GM23338 (cell line): Measurements from ENCODE around the gene FGF19. TPM values are rescaled to one million over a fixed set of nuclear protein-coding genes. Genes with fewer than 3 reads are reported as not detected.

Experiments used
- ATAC-seq: fragments of 200-7000 bp; cut with Tn5 transposase; 3 replicates; pipeline ENCODE4 v1.9.1; 2020
- DNase-seq: peaks from one replicate; pipeline ENCODE4 v3.0.0-alpha.2; 2015; ENCODE audit warnings: low spot score
- H2AFZ ChIP-seq: fragments of 200-600 bp; sonication (generic); 2 replicates; pipeline ENCODE4 v1.8.0; 2016; ENCODE audit warnings: antibody characterized with exemption, mild to moderate bottlenecking, moderate library complexity
- H3F3A ChIP-seq: fragments of 200-600 bp; sonication (generic); replicated peaks from 2 replicates; pipeline ENCODE4 v1.8.0; 2017; ENCODE audit warnings: antibody characterized with exemption, mixed run types, low read depth
- H3K27ac ChIP-seq: fragments of 200-600 bp; sonication (generic); 2 replicates; pipeline ENCODE4 v1.6.1; 2016; ENCODE audit warnings: low read depth
- H3K27me3 ChIP-seq: fragments of 200-600 bp; sonication (generic); 2 replicates; pipeline ENCODE4 v1.8.0; 2016; ENCODE audit warnings: mild to moderate bottlenecking, mixed run types, moderate library complexity; ENCODE audit not compliant: insufficient read depth
- H3K36me3 ChIP-seq: fragments of 200-600 bp; sonication (generic); 2 replicates; pipeline ENCODE4 v1.8.0; 2016; ENCODE audit warnings: mild to moderate bottlenecking; ENCODE audit not compliant: insufficient read depth
- H3K4me1 ChIP-seq: fragments of 200-600 bp; sonication (generic); 2 replicates; pipeline ENCODE4 v1.8.0; 2016; ENCODE audit warnings: mild to moderate bottlenecking, moderate library complexity; ENCODE audit not compliant: insufficient read depth
- H3K4me2 ChIP-seq: fragments of 200-600 bp; sonication (generic); 2 replicates; pipeline ENCODE4 v1.7.1; 2017; ENCODE audit warnings: mixed run types
- H3K4me3 ChIP-seq: fragments of 200-600 bp; sonication (generic); 2 replicates; pipeline ENCODE4 v1.6.1; 2016; ENCODE audit warnings: mixed run types
- H3K79me2 ChIP-seq: fragments of 200-600 bp; sonication (generic); replicated peaks from 2 replicates; pipeline ENCODE4 v1.8.0; 2017; ENCODE audit warnings: mild to moderate bottlenecking; ENCODE audit not compliant: insufficient read depth
- H3K9me2 ChIP-seq: fragments of 200-600 bp; sonication (generic); 2 replicates; pipeline ENCODE4 v1.8.0; 2017; ENCODE audit not compliant: insufficient read depth
- H4K20me1 ChIP-seq: fragments of 200-600 bp; sonication (generic); replicated peaks from 2 replicates; pipeline ENCODE4 v1.8.0; 2017; ENCODE audit warnings: mild to moderate bottlenecking; ENCODE audit not compliant: insufficient read depth
- H3K27ac Mint-ChIP-seq: 2 replicates; pipeline ENCODE4 v1.8.0; 2020; ENCODE audit warnings: inconsistent platforms, mild to moderate bottlenecking, moderate library complexity, mixed read lengths
- H3K27me3 Mint-ChIP-seq: 3 replicates; pipeline ENCODE4 v1.8.0; 2022; ENCODE audit warnings: low read depth, mild to moderate bottlenecking, moderate library complexity, mixed read lengths, inconsistent platforms; ENCODE audit not compliant: insufficient read depth, poor library complexity
- H3K36me3 Mint-ChIP-seq: 3 replicates; pipeline ENCODE4 v1.8.0; 2021; ENCODE audit warnings: low read depth, mild to moderate bottlenecking, inconsistent platforms, moderate library complexity, mixed read lengths
- H3K4me1 Mint-ChIP-seq: 3 replicates; pipeline ENCODE4 v1.8.0; 2020; ENCODE audit warnings: mild to moderate bottlenecking, inconsistent platforms, mixed read lengths
- H3K4me3 Mint-ChIP-seq: 3 replicates; pipeline ENCODE4 v1.8.0; 2021; ENCODE audit warnings: moderate library complexity, mild to moderate bottlenecking, inconsistent platforms, mixed read lengths
- H3K9me3 Mint-ChIP-seq: 3 replicates; pipeline ENCODE4 v1.8.0; 2020; ENCODE audit warnings: moderate library complexity, mild to moderate bottlenecking, inconsistent platforms, mixed read lengths
- EZH2 ChIP-seq: fragments of 200-600 bp; sonication (generic); IDR thresholded peaks from one replicate; pipeline ENCODE4 v1.8.0; 2017; ENCODE audit warnings: antibody characterized with exemption, mild to moderate bottlenecking, low read depth; ENCODE audit not compliant: unreplicated experiment
- EZH2phosphoT487 ChIP-seq: fragments of 200-600 bp; sonication (generic); IDR thresholded peaks from one replicate; pipeline ENCODE4 v1.8.1; 2018; ENCODE audit warnings: antibody characterized with exemption; ENCODE audit not compliant: unreplicated experiment
- JUNB ChIP-seq: IDR thresholded peaks from one replicate; pipeline ENCODE4 v1.6.1; 2016; ENCODE audit warnings: antibody characterized with exemption; ENCODE audit not compliant: unreplicated experiment
- NANOG ChIP-seq: IDR thresholded peaks from 2 replicates; pipeline ENCODE4 v1.6.1; 2016; ENCODE audit warnings: antibody characterized with exemption, borderline replicate concordance
- ZNF114 ChIP-seq: fragments of 250-450 bp; sonication (Bioruptor Pico); IDR thresholded peaks from 2 replicates; pipeline ENCODE4 v1.5.0; 2020; ENCODE audit warnings: mild to moderate bottlenecking, moderate library complexity
- ZNF331 ChIP-seq: fragments of 250-450 bp; sonication (Bioruptor Pico); IDR thresholded peaks from 2 replicates; pipeline ENCODE4 v1.5.0; 2020; ENCODE audit warnings: low read depth, mild to moderate bottlenecking, moderate library complexity
- polyA plus RNA-seq: library from polyadenylated mRNA; unstranded; fragments of >200 nt; fragmentation: Nextera tagmentation; extraction: Ambion mirVana; gene quantifications from 2 replicates; pipeline ENCODE4 v1.2.1, GENCODE V29; 2016
- total RNA-seq: library from RNA; depleted of rRNA; stranded (reverse); fragments of >200 nt; shearing (Covaris generic); gene quantifications from 2 replicates; pipeline ENCODE4 v1.2.3, GENCODE V29; 2014
- TF ChIP-seq, protein P1 (sequence below): fragments of 250-450 bp; sonication (Bioruptor Pico); IDR thresholded peaks from 2 replicates; pipeline ENCODE4 v1.5.0; 2020; ENCODE audit warnings: mild to moderate bottlenecking, moderate library complexity
- TF ChIP-seq, protein P2 (sequence below): IDR thresholded peaks from 2 replicates; pipeline ENCODE4 v1.6.1; 2016; ENCODE audit warnings: antibody characterized with exemption

Gene FGF19
- total and polyA plus RNA-seq, 2 experiments from 2014 or later: 21.7 to 36.1 TPM

DNA sequence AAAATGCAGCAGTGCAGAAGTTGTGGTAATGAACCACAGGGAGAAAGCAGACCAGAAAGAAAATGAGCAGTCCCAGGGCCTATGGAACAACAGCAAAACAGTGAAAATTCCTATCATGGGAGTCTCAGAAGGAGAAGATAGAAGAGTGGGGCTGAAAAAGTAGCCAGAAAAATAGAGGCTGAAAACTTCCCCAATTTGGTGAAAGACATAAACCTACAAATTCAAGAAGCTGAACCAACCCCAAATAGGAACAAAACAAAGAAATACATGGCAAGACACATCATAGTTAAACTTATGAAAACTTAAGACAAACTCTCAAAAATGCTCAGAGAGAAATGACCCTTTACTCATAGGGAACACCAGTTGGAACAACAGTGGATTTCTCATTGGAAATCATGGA is 11.4 kb downstream of the FGF19 start (continued):
- TF ChIP-seq, protein P1, sequence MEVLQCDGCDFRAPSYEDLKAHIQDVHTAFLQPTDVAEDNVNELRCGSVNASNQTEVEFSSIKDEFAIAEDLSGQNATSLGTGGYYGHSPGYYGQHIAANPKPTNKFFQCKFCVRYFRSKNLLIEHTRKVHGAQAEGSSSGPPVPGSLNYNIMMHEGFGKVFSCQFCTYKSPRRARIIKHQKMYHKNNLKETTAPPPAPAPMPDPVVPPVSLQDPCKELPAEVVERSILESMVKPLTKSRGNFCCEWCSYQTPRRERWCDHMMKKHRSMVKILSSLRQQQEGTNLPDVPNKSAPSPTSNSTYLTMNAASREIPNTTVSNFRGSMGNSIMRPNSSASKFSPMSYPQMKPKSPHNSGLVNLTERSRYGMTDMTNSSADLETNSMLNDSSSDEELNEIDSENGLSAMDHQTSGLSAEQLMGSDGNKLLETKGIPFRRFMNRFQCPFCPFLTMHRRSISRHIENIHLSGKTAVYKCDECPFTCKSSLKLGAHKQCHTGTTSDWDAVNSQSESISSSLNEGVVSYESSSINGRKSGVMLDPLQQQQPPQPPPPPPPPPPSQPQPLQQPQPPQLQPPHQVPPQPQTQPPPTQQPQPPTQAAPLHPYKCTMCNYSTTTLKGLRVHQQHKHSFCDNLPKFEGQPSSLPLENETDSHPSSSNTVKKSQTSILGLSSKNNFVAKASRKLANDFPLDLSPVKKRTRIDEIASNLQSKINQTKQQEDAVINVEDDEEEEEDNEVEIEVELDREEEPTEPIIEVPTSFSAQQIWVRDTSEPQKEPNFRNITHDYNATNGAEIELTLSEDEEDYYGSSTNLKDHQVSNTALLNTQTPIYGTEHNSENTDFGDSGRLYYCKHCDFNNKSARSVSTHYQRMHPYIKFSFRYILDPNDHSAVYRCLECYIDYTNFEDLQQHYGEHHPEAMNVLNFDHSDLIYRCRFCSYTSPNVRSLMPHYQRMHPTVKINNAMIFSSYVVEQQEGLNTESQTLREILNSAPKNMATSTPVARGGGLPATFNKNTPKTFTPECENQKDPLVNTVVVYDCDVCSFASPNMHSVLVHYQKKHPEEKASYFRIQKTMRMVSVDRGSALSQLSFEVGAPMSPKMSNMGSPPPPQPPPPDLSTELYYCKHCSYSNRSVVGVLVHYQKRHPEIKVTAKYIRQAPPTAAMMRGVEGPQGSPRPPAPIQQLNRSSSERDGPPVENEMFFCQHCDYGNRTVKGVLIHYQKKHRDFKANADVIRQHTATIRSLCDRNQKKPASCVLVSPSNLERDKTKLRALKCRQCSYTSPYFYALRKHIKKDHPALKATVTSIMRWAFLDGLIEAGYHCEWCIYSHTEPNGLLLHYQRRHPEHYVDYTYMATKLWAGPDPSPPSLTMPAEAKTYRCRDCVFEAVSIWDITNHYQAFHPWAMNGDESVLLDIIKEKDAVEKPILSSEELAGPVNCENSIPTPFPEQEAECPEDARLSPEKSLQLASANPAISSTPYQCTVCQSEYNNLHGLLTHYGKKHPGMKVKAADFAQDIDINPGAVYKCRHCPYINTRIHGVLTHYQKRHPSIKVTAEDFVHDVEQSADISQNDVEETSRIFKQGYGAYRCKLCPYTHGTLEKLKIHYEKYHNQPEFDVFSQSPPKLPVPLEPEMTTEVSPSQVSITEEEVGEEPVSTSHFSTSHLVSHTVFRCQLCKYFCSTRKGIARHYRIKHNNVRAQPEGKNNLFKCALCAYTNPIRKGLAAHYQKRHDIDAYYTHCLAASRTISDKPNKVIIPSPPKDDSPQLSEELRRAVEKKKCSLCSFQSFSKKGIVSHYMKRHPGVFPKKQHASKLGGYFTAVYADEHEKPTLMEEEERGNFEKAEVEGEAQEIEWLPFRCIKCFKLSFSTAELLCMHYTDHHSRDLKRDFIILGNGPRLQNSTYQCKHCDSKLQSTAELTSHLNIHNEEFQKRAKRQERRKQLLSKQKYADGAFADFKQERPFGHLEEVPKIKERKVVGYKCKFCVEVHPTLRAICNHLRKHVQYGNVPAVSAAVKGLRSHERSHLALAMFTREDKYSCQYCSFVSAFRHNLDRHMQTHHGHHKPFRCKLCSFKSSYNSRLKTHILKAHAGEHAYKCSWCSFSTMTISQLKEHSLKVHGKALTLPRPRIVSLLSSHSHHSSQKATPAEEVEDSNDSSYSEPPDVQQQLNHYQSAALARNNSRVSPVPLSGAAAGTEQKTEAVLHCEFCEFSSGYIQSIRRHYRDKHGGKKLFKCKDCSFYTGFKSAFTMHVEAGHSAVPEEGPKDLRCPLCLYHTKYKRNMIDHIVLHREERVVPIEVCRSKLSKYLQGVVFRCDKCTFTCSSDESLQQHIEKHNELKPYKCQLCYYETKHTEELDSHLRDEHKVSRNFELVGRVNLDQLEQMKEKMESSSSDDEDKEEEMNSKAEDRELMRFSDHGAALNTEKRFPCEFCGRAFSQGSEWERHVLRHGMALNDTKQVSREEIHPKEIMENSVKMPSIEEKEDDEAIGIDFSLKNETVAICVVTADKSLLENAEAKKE (CRISPR knock-in tag): no peak
- TF ChIP-seq JUNB (no peak), EZH2phosphoT487 (no peak), ZNF331 (CRISPR knock-in tag) (no peak), EZH2 (no peak), NANOG (no peak), ZNF114 (CRISPR knock-in tag) (no peak)
- TF ChIP-seq, protein P2, sequence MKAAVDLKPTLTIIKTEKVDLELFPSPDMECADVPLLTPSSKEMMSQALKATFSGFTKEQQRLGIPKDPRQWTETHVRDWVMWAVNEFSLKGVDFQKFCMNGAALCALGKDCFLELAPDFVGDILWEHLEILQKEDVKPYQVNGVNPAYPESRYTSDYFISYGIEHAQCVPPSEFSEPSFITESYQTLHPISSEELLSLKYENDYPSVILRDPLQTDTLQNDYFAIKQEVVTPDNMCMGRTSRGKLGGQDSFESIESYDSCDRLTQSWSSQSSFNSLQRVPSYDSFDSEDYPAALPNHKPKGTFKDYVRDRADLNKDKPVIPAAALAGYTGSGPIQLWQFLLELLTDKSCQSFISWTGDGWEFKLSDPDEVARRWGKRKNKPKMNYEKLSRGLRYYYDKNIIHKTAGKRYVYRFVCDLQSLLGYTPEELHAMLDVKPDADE: no peak

DNA sequence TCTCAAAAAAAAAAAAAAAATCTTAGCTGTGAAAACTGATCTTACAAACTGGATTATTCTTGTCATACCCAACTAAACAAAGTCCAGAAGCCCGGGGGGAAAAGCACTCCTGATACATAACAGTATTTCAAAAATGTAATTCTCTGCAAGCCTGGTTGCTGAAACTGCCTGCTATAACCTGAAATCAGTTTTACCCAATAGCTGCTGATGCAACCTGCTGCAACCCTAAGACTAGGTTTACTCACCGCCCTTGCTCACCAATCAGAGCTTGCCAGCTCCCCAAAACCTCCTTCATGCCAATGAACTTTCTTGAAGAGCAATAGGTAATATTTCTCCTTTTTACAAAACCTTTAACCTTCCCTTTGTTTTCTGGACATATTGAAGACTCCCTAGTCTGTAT is 12.4 kb downstream of the FGF19 start:
- no peak overlapping the region for H3K4me3 Mint-ChIP-seq
- H3K27me3 Mint-ChIP-seq: peaks cover 5% of the 10 kb centered on the region
- H3K27ac Mint-ChIP-seq: no peak overlapping the region
- Histone ChIP-seq H3K4me2 (no peak overlapping the region), H3K27me3 (no peaks in the 10 kb centered on the region), H3K4me1 (0 out of 2 replicates have a peak, but pooled peaks cover 5% of the 10 kb centered on the region), H3F3A (no peaks in the 10 kb centered on the region), H3K27ac (no peak overlapping the region), H2AFZ (no peak overlapping the region), H3K9me2 (no peaks in the 10 kb centered on the region), H3K4me3 (no peak overlapping the region), H3K36me3 (no peaks in the 10 kb centered on the region), H3K79me2 (no peaks in the 10 kb centered on the region), H4K20me1 (no peaks in the 10 kb centered on the region)
- peaks cover 15% of the 10 kb centered on the region; the same call in 2 of the 3 replicates for H3K4me1 Mint-ChIP-seq
- no peaks in the 10 kb centered on the region for H3K9me3 Mint-ChIP-seq
- DNase-seq (no peak), ATAC-seq (no peak)
- no peaks in the 10 kb centered on the region for H3K36me3 Mint-ChIP-seq
- no peak for TF ChIP-seq EZH2phosphoT487
- TF ChIP-seq ZNF331 (CRISPR knock-in tag): no peak
- TF ChIP-seq, protein P2: no peak
